Activated CD4-positive, alpha-beta T cell treated with anti-CD3 and anti-CD28 coated beads, Interleukin-2, Interleukin-6, amounts not matched to agents 100 ng/mL and 50 ng/mL, durations not matched to agents 16 hours and 8 hours (primary cell): ENCODE results near the gene SURF4.
"Not testable (repeated sequence)": the region's sequence is repeated elsewhere in the genome, so short reads cannot be mapped to it uniquely, and the experiment has no call there.

Experiments used
- DNase-seq: peaks from one replicate; pipeline ENCODE4 v3.0.0-alpha.2; 2020

SURF4 gene

DNA sequence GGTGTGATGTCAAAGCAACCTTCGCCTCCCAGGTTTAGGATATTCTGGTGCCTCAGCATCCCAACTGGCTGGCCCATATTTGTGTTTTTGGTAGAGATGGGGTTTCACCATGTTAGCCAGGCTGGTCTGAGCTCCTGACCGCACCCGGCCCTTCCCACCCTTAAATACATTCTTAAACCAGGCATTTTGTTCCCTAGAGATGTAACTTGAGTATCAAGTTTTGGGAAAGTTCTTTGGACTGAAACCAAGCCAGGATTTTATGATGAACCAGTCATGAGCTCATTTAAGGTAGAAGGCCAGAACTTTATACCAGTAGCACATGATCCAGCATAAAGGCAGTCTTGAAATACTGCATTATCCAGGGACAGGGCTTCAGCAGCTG lies 24.3 kb downstream of the SURF4 start:
- DNase-seq: no peak

DNA sequence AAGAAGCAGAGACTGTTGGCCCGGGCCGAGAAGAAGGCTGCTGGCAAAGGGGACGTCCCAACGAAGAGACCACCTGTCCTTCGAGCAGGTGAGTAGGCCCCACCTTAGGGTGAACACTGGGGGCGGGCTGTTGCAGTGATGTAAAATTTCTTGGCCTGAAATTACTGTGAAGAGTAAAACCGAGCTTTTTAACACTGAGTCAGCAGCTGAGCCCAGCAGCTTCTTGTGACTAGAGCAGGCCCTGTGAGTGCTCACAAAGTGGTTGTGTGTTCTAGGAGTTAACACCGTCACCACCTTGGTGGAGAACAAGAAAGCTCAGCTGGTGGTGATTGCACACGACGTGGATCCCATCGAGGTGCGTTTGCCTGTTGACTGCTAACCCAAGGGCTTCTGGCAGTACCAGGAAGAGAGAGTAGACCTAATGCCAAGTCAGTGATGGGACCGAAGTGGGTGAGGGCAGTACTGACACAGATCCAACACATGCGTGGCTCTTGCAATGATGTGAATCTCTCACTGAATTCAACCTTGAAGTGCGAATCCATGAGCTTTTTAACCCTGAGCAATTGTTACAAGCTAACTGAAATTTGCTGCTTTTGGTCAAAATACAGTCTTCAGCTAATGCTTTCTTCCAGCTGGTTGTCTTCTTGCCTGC lies 25.8 kb downstream of the SURF4 start:
- peak; percentile 49 for DNase-seq

DNA sequence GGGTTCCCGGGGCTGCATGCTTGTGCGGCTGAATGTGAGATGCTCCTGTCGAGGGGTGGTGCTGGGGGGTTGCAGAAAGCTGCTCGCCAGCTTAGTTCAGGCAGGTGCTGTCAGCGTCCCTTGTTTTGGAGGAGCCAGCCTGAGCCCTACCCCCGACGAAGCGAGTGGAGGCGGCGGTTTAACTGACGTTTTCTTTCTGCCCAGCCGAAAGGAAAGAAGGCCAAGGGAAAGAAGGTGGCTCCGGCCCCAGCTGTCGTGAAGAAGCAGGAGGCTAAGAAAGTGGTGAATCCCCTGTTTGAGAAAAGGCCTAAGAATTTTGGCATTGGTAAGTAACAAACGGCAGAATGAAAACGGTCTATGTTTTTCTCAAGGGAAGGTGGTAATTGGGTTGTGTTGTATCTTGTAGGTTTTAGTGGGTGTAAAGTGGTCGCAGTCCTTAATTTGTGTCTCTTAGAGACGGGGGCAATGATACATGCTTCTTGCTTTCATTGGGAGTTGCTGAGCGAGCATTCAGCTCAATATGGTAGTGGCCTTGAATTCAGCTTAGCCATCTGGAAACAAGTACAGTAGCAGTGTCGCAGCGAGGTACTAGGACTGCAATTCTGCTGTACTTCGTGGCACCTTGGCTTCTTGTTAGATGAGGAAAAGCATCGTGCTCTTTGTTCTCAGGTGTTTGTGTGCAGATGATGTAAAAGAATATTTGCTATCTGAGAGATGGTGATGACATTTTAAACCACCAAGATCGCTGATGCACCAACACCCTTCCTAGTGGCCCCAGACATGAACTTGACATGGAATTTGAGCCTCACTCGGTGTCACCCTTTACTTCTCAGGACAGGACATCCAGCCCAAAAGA lies 26.9 kb downstream of the SURF4 start:
- DNase-seq: no peak

DNA sequence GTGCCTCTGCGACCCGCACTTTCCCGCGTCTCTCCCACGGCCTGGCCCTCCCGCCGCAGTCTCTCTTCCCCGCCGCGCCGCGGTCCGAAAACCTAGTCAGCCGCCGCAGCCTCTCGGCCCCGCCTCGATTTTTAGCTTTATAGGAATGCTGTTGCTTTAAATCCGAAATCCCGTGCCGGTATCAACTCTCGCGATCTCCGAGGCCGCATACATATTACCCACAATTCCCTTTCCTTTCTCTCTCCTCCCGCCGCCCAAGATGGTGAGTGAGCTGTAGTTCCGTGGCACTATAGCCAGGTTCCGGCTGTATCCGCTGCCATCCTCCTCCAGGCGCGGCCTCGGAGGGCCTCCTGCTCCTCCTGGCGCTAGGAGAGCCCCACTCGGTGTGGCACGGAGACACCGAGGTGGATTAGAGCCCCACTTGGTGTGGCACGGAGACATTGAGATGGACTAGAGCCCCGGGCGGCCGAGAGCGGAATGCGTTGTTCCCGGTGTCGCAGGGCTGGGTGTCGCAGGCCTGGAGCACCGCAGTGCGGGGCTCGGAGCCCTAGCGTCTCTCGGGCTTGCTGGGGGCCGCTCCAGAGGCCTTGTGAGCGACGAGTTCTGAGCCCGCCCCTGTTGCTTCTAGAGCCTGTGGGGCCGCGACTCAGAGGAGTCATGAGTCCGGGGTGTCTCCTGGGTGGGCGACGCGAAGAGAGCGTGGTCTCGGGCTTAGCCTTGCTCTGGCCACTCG lies 27.7 kb downstream of the SURF4 start, which contains the start of the genes MED22 and RPL7A:
MED22 (minus strand) TSS at position 147 of the 733 bp plus-strand sequence. CDS start 1,469 bp downstream, outside the sequence.
RPL7A (plus strand) TSS at position 234 of the 733 bp plus-strand sequence; CDS start at position 260, 26 bp downstream.
- peak; percentile 95 for DNase-seq

DNA sequence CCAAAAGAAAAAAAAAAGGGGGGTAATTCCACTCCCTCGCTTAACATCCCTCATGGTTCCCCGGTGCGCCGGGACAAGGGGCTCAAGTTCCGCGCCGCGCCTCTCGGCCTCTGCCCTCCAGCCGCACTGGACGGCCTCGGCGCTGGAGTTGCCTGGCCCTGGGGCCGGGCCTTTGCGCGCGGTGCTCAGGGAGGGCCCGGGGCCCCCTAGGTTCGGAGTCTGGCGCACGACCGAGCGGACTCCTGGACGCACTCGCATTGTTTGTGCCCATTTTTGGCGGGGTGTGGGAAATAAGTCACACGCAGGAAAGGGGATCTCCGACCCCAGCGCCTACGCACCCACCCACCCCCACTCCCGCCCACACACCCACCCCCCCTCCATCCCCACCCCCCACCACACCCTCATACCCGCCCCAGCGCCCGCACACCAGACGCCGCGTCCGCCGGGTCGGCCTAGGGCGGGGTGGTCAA lies 28.3 kb downstream of the SURF4 start:
- peak; percentile 59 for DNase-seq

DNA sequence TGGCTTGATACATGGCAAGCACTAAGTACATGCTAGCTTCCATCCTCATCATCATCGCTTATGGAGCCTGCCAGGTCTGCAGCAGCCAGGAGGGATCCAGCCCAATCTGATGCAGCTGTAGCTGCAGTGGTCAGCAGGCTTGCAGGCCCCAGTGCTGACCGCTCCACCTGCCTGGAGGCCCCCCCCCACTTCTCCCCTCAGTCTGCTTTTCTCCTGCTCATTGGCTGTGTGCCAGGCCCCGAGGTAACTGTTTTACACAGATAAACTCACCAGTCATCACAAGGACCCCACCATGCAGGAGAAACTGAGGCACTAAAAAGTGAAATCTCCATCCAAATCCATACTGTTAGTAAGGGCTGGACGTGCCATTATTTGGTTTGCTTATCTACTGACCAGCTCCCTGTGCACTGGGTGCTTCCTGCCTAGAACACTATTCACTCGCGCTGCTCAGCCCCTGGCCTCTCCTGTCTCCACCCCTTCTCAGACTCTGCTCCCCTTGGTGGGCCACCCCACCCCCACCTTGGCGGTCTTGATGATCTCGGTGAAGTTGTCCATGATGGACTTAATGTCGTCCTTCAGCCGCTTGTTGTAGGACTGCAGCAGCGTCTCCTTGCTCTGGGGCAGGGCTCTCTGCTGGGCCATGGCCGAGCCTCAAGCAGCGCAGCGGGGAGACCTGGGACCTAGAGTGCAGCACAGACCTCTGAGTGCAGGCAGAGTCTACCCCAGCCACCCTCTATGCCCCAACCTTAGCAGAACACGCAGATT lies 29.7 kb downstream of the SURF4 start:
- no peak for DNase-seq

DNA sequence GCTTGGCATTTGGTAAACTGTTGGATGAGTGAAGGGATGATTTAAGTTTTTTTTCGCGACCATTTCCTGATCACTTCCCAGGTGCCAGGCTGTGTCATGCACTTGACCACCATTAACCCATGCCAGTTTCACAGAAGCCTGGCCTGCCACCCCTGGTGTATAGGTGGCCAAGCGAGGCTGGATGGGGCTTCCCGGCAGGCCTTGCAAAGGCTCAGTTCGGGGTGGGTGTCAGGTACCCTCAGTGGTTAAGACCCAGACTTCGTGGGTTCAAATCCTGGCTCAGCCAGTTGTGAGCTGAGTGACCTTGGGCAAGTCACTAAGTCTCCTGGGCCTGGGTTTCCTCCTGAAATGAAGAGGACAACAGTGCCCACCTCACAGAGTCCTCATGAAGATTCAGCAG lies 30.3 kb downstream of the SURF4 start:
- no peak for DNase-seq

DNA sequence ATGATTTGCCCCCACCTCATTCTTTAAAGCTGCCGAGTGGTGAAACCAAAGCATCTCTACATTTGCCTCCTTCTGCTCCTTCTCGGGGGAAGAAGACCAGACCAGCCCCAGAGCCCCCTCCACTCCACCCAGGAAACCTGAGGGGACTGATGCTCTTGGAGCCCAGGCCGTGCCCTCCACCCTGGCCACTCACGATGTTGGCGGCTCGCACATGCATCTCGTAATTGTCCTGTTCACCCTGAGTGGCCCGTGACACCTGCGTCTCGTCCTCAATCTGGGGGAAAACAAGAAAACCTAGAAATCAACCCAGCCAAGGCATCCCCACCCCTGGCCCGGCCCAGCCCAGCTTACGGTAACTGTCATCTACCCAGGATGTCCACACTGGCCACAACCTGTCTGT lies 30.9 kb downstream of the SURF4 start:
- no peak for DNase-seq

DNA sequence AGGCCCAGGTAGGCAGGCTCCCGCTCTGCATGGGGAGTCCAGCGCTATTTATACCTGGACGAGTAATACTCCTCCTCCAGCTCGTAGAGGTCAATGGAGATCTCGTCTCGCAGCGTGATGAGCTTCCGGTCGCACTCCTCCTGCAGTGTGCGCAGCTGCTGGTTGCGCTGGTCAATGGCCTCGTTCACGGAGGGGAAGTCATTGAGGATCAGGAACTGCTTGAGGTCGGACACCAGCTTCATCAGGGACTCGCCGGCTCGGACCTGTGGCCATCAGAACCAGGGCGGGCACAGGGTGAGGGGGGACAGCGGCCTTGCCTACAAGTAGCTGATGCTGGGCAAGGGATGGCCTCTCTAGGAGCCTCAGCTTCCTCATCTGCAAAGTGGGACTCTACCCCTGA lies 31.8 kb downstream of the SURF4 start:
- DNase-seq: no peak

DNA sequence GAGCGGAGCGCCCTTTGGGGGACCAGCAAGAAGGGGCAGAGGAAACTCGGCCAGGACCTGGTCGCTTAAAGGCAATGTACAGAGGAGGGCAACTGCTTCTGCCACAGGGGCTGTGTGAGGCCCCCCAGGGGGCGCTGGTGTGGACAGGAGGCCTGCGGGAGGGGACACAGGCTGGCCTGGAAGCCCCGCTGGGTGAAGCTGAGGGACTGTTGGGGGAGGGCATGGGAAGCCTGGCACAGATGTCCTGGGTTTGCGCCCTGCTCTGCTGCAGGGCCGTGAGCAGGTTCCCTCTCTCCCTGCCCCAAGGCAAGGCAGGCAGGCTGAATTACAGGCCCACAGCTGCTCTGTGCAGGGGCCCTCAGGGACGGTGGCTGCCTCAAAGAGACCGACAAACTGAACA lies 33.3 kb downstream of the SURF4 start:
- no peak for DNase-seq

DNA sequence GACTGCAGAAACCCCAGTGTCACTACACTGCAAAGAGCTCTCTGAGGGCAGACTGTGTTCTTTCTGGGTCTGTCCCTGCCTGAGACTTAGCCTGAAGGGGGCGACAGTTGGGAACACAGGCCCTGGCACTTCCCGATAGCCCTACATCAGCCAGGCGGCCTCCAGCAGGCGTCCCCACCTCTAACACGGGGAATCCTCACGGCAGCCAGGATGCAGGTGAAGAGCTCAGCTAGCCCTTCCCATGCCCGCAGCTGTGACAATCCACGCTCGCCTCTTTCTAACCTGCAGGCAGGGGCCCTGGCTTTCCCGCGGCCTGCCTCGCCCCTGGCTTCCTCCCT lies 33.8 kb downstream of the SURF4 start:
- no peak for DNase-seq

DNA sequence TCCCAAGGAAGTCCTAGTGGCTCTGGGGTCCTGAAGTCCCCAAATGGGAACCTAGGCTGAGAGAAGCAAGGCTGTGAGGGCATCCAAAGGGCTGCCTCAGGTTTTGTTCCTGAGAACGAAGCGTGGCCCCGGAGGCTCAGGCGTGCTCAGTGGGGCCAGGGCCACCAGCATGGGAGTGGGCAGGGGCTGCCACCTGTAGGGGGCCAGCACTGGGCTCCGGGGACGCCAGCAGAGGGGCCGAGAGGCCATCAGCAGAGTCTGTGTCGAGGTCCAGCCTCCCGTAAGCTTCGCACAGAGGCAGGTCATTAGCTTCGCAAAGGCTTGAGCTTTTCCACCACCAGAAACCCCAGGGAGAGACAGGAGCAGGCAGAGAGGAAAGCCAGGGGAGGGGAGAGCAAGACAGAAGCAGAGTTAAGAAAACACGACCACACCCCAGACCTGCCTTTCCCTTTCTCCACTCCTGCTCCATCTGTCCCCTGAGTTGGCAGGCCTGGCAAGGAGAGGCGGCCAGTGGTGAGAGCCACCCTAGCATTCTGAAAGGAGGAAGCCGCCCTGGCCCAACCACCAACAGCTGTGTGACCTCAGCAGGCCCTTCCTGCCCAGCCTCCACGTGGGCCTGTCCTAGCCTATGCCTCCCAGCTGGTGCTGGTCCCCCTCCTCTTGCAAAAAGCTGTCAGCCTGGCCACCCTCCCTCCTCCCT lies 34.3 kb downstream of the SURF4 start:
- no peak for DNase-seq

DNA sequence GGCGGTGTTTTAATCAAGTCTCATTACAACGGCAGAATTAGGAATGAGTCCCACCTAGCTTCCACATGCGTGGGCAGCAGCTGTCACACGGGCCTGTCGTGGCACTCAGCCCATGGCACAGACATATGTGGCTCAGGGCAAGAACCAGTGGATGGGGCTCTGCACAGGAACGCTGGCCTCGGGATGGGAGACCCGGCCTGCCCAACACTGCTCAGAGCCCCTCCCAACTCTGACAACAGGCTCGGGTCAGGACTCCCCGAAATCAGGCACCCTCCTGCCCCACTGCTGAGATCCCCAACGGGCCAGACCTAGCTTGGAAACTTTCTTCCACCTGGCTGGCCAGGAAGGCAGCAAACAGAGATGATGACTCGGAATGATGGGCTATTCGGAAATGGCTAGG lies 34.9 kb downstream of the SURF4 start:
- DNase-seq: no peak

DNA sequence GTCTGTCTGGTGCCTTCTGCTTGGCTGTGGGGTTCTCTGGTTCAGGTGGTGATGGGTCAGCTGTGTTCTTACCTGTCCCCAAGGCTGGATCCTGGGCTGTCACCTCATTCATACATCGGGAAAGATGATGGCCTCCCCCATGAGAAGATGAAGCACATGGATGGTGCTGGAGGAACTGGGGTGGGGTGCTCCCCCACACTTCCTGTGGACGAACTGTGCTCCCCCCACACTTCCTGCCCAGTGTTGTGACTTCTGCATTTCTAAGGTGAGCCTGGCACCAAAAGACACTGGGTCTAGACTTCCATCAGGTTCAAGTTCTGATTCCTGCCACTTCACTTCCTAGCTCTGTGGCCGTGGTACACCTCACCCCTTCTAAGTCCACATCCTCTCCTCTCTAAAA lies 35.6 kb downstream of the SURF4 start:
- DNase-seq: no peak

DNA sequence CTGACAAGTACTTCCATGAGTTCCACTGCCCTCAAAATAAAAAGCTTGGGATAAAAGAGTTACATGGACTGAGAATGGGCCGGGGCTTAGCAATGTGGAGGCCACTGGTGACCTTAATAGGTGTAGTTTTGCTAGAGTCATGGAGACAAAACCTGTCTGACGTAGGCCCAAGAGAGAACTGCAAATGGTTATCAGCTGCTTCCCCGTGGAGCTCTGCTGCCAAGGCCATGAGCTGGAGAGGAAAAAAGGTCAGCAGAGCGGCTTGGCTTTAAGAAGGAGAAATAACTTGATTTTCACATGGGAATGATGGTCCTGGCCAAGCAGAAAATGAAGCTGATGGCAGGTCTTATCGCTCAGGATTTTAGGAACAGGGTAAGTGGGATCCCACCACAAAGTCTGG lies 36.2 kb downstream of the SURF4 start:
- DNase-seq: no peak

DNA sequence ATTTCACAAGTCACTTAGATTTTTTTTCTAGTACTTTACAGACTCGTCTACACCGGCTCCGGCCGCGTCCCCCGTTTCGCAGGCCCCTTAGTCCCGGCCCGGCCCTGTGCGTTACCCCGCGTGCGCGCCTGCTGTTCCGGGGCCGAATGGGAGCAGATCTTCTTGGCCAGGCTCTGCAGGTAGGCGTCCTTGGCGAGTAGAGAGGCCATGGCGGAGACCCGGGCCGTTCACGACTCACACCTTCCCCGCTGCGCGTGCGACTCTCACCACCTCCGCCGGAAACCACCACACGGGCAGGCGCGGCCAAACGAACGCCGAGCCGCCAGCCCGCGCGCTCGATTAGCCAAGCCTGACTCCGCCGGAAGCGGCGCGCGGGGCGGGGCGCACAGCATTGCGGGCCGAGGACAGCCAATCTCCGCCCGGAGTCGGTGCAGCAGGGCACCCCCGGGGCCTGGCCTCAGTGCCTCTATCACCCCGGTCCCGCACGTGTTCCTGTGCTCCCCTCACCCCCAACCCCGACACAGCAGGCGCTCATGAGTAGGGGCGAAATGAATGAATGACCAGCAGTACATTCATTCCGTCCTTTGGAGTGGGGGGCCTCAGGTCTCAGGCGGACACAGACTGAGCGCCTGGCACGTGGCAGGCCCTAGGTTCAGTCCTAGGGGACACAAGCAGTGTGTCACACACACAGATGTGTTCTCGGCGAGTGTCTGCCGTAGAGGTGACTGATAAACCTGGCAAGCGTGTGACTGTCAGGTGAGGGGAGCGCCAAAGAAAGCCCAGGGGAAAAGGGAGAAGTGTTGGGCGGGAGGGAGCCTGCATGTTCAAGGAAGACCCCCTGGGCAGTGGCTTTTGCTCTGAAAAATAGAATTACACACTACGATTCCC lies 39.7 kb downstream of the SURF4 start, which contains the start of gene SURF6:
SURF6 (minus strand) TSS at position 265 of the 888 bp plus-strand sequence; CDS start at position 209, 56 bp downstream.
- DNase-seq: peak; percentile 96

DNA sequence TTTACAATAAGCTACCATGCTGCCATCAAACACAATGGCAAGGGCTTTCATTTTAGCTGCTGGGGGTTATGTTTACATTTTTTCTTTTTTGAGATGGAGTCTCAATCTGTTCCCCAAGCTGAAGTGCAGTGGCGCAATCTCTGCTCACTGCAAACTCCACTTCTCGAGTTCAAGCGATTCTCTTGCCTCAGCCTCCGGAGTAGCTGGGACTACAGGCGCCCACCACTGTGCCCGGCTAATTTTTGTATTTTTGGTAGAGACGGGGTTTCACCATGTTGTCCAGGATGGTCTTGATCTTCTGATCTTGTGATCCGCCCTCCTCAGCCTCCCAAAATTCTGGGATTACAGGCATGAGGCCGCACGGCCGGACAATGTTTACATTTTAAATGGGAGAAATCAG lies 41.0 kb downstream of the SURF4 start:
- DNase-seq: not testable (repeated sequence)

DNA sequence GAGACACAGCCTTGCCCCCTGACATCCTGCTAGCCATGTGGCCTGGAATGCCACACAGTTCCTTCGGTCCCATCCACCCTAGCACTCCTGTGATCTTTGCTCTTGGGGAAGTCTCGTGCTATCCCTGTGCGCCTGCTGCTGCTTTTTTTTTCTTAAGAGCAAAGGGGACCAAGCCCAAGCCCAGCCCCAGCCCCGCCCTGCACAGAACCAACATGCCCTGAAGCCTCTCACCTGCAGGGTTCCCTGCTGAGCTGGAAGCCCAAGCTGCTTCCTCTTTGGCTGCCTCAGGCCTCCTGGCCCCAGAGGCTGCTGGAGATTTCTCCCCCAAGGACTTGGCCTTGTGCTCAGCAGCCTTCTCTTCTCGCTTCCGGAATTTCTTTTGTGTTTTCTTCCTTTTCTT lies 41.7 kb downstream of the SURF4 start:
- DNase-seq: peak; percentile 14

DNA sequence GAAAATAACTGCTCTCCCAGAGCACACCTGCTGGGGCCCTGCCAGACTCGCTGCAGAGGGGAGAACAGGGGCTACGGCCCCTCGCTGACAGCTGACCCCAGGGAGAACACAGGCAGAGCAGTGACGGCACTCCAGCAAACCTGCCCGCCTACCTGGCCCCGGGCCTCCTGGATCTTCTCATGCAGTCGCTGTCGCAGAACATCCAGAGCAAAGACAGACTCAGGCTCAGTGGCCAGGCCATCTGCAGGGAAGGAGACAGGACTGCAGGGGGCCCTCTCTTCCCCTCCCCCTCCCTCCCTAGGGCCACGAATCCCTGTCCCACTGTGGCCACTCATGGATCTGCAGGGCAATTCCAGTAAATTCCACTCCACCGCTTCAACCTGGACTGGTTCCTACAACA lies 42.3 kb downstream of the SURF4 start:
- DNase-seq: no peak

DNA sequence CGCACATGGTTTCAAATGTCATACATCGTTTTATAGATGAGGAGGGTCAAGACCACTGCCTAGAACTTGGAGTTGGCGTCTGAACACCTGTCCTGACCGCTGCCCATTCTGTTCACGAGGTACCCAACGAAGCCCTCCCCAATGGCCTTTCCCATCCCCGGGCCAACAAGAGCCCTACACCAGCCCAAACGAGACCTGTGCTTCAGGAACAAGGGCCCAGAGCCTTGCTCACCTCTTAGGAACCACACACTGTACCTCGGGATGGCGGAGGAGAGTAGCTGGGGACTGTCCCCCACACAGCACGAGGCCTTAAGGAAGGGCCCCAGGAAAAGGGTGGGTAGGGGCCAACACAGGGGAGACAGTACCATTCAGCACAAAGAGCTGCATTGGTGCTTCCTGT lies 42.8 kb downstream of the SURF4 start:
- no peak for DNase-seq

DNA sequence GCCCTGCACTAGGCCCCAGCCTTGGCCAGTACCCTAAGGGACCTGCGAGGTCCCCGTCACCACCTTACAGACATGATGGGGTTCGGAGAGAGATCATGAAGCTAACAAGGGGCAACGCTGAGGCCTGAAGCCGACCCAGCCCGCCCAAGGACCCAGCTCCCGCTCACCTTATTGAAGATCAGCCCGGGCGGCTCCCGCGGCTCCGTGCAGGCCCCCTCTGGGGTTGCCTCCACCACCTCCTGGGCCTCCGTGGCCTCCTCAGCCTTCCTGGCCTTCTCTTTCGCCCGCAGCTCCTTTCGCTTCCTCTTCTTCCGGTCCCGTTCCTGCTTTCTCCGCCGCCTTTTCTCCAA lies 43.5 kb downstream of the SURF4 start:
- no peak for DNase-seq
